Measurements from ENCODE around the gene POLN.
"Not testable (repeated sequence)": the region's sequence is repeated elsewhere in the genome, so short reads cannot be mapped to it uniquely, and the experiment has no call there.

The POLN gene

DNA sequence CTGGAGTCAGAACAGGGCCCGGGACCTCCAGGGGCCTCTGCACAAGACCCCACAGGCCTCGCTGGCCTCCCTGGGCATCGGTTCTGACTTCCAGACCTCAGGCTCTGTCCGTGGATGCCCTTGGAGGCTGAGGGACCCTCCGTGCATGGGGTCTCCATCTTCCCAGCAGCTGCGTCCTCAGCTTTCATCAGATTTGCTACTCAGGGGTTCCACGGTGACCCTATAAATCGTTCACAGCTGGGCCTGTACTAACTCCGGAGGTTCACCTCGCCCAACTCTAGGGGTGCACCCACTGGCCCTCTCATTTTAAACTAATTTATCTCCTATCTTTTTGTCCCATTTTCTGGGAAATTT lies 33.1 kb upstream of the POLN start:
- DNase-seq, result not testable (repeated sequence)

DNA sequence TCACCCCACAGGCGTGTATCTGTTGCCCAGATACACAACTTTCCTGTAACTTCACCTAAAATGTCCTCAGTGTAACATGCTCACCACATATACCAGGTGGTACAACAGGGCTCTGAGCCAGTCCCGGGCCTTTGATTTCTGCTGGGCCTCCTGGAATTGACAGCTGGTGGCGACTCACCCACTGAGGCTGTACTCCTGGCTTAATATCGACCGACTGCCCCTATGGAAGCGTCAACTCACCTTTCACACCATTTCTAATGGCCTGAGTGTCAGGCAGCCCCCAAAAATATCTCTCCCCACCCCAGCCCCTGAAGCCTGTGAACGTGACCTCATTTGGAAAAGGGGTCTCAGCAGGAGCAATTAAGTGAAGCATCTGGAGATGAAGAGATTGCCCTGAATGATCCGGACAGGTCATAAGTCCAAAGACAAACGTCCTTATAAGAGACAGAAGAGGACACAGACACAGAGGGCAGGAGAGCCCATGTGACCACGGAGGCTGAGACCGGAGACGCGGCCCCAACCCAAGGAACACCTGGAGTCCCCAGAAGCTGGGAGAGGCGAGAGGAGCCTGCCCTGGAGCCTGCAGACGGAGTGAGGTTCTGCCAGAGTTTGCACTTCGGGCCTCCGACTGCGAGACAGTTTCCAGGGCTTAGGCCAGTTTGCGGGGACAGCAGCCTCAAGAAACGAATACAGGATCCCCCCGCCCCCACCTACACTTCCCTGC lies 32.6 kb upstream of the POLN start:
- DNase-seq, result no peak

GRCh38 chr4:2273657-2274319 lies 31.9 kb upstream of the POLN start:
- no peak for DNase-seq

GRCh38 chr4:2273221-2273620 lies 31.3 kb upstream of the POLN start:
- DNase-seq, result no peak

DNA sequence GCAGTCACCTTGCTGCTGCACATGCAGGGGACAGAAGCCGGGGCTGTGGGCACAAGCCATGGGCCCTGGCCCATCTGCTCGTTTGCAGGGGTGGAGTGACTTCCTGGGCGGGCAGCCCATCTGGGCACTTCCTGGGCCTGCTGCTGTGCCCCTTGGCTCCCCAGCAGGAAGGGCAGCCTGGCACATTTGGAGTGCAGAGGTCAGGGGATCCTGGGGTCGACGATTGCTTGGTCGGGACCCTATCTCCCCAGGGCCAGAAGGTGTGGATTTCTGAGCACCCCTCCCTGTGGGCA lies 30.9 kb upstream of the POLN start:
- no peak for DNase-seq

DNA sequence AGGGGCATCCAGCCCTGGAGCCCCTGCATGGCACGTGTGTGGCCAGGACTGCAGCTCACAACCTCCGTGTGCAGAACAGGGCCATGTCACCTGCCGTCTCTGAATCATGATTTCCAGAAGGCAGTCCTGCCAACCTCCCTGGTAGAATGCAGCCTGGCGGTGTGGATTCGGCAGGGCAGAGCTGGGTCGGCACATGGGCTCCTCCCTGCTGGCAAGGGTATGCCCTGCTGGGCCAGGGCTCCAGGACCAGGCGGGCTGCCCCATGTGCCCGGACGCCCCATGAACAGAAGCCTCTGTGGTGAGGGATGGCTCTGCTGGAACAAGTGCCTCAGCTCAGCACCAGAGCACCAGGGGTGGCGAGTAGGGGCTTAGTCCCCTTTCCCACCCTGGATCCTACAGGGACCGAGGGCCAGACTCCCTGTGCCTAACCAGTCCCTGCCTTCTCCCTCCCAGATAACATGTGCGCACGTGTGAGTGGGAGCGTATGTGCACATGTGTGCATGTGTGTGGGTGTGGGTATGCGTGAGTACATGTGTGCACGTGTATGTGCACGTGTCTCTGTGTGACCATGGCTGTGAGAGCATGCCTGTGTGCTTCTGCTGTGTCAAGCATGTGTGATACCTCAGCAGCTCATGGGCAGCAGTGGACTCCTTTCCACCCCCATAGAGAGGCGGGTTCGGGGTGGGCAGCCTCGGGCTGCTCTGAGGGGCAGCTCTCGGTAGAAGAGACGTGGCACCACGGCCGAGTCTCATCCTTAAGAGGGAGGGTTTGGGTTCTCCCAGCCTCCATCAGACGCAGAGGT lies 30.3 kb upstream of the POLN start:
- DNase-seq, result no peak

GRCh38 chr4:2271279-2272025 lies 29.5 kb upstream of the POLN start:
- DNase-seq, result no peak

- DNase-seq, result no peak
Observed at GRCh38 chr4:2270341-2271165, 28.6 kb upstream of the POLN start.

- no peak for DNase-seq
Observed at GRCh38 chr4:2269618-2270163, 27.8 kb upstream of the POLN start.

DNA sequence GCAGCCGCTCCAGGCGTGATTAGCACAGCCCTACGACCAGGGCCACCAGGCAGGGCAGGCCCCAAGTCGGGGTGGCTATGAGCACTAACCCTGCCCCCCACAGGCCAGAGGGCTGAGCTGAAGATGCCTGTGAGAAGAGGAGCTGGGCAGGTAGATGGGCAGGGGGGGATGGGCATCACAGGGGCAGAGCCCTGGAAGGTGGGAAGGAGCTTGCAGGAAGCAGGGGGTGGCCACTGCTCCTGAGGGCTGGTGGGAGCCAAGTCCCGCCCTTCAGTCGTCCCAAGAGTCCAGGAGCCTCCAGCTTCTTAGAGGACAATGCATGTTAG lies 27.2 kb upstream of the POLN start:
- no peak for DNase-seq

- DNase-seq, result no peak
Observed at GRCh38 chr4:2268357-2269205, 26.7 kb upstream of the POLN start.

DNA sequence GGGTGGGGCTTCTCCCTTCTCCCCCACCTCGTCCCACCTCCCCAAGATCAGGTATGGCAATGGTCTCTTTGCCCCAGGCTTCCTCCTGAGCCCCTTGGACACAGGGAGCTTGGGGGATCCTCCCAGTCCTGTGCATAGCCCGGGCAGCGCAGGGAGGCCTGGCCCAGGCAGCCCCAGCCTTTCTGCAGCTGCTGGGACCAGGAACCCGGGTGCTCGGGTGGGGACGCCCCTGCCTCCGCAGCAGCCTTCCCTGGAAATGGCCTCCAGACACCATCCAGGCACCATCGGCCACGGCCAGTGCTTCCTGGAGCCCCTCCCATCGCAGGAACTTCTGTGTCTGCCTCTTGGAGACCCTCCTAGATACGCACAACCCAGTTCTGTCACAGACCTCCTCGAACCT lies 25.9 kb upstream of the POLN start:
- DNase-seq, result no peak

DNA sequence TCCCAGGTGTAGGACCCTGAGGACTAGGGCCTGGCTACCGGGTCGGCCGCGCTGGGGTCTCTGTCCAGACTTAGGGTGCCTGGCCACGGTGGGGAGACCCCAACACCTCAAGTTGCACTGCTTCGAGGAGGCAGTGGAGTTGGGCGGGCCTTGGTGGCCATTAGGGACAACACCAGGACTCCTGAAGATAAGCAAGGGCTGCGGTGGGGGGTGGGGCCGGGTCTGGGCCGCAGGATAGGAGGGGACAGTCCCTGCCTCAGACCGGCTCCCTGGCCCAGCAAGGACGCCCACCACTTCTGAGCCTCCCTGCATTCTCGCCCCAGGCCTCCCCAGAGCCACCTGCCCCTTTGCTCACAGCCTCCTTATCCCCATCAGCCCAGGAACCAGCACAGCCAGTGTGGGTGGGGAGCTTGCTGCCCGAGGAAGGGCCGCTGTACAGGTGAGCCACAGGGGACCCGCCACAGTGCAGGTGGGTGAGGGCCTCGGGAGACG lies 25.4 kb upstream of the POLN start:
- DNase-seq, result no peak

GRCh38 chr4:2266821-2267220 lies 24.9 kb upstream of the POLN start:
- no peak for DNase-seq

- no peak for DNase-seq
Observed at GRCh38 chr4:2266181-2266580, 24.3 kb upstream of the POLN start.

DNA sequence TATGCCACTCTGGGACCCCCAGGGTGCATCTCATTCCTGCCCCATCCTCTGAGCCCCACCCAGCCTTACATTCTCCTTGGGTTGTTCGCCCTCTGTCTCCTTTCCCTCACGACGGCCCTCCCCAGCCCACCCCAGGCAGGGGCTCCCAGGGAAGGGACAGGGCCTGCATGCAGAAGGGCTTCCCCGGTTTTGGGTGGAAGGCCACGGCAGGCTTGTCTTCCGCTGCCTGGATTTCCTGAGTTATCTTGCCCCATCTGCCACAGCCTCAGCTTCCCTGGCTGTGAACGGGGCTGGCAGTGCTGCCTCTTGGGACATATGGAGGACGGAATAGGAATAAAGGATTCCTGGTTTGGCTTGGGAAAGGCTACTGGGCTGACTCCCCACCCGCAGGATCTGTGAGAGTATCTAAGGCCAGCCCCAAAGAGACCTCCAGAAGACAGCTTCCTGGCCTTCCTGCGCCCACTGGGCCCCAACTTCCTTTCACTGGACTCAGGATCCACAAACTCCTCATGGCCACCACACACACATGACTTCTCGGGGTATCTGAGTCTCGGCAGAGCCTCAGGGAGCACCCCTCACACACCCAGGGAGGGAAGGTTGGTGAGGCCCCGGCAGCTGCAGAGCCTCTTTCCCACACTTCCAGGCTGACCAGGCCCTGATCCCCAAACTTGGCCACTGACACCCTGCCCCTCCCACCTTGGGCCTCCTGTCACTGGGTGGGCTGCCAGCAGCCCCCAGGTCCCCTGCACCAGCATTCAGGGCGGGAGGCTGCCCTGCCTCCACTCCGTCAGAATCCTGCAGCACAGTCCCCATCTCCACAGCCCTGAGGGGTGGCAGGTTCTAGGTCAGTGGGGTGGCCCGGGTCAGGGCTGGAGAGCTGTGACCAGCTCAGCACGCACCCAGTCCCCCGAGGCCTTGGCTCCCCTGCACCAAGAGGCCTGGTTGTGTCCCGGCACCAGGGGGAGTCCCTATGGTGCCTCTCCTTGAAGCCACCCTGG lies 23.5 kb upstream of the POLN start:
- DNase-seq, result no peak

DNA sequence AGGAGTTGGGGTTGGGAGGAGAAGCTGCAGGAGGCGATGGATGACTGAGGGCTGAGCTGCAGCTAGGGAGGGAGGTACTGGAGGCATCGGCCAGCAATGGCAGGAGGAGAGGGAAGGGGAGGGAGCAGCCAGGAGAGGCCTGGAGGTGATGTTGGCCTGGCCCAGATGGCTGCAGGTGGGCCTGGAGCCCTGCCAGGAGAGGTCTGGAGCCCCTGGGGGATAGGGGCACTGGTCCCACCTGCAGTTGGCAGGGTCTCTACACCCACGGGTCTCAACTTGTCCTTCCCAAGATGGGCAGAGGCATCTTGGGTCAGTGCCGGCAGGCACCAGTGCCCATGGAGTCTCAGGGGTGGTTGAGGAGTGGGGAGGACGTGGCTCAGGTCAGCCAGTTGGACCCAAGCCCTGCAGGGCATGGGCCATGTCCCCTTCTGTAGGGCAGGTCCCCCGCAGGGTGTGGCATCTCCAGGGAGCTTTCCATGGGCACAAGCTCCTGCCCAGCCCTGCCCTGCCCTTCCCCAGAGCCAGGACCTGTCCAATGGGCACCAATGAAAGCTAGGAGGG lies 22.6 kb upstream of the POLN start:
- DNase-seq, result no peak

- DNase-seq, result no peak
Observed at GRCh38 chr4:2263926-2264321, 22.0 kb upstream of the POLN start.

GRCh38 chr4:2262944-2263250 lies 21.0 kb upstream of the POLN start:
- DNase-seq, result no peak
